ENCODE measurements around the gene DCUN1D1.

DNA sequence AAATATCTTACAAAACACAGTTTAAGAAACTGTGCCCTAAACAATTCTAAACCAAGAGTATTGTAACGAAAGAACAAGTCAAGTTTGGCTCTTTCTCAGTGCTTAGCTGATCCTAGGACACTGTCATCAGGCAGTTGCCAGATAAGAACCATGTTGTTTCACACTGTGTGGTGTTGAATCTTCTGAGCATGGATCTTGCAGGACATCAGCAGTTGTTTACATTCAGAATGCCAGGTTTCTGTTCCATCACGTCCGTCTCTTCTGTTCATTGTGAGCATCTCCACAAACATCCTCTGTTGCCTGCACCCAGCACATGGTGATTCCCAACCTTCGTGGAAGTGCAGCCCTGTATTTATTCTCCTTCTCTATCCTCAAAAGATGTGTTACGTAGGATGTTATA, 67.9 kb downstream of the DCUN1D1 start:
- TF ChIP-seq, protein P1, sequence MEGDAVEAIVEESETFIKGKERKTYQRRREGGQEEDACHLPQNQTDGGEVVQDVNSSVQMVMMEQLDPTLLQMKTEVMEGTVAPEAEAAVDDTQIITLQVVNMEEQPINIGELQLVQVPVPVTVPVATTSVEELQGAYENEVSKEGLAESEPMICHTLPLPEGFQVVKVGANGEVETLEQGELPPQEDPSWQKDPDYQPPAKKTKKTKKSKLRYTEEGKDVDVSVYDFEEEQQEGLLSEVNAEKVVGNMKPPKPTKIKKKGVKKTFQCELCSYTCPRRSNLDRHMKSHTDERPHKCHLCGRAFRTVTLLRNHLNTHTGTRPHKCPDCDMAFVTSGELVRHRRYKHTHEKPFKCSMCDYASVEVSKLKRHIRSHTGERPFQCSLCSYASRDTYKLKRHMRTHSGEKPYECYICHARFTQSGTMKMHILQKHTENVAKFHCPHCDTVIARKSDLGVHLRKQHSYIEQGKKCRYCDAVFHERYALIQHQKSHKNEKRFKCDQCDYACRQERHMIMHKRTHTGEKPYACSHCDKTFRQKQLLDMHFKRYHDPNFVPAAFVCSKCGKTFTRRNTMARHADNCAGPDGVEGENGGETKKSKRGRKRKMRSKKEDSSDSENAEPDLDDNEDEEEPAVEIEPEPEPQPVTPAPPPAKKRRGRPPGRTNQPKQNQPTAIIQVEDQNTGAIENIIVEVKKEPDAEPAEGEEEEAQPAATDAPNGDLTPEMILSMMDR (IDR thresholded peaks at IDR 0.05), result no peak
- no peak for TF ChIP-seq POLR2A (IDR thresholded peaks at IDR 0.05)
